K562 (cell line): Measurements from ENCODE around the gene CDR2L. TPM values are rescaled to one million over a fixed set of nuclear protein-coding genes. Genes with fewer than 3 reads are reported as not detected.
A peak's percentile ranks its signal among the peaks of the same experiment; 100 is the strongest.

ENCODE experiments used
- ETS1 ChIP-seq: conservative IDR thresholded peaks from 2 replicates; pipeline ENCODE4 v1.6.1; 2011; ENCODE audit warnings: low read depth, mild to moderate bottlenecking, low read length; ENCODE audit not compliant: control insufficient read depth
- HMG20B ChIP-seq: fragments of 250-450 bp; sonication (Bioruptor Pico); IDR thresholded peaks from 2 replicates; pipeline ENCODE4 v1.5.0; 2021; ENCODE audit warnings: mild to moderate bottlenecking
- POLR2H ChIP-seq: IDR thresholded peaks from 2 replicates; pipeline ENCODE4 v1.6.1; 2016; ENCODE audit warnings: missing genetic modification characterization, low read depth, mild to moderate bottlenecking, control low read depth, missing compliant biosample characterization, moderate library complexity
- RBBP5 ChIP-seq: fragments of 200-600 bp; sonication (generic); IDR thresholded peaks from 2 replicates; pipeline ENCODE4 v1.6.1; 2012; ENCODE audit warnings: borderline replicate concordance, mild to moderate bottlenecking, low read length, control low read depth, inconsistent platforms; ENCODE audit not compliant: insufficient read depth, poor library complexity, severe bottlenecking
- SRF ChIP-seq, 2 experiments: fragments of 250-450, 450-650 bp in 1 of 2; sonication (Bioruptor Pico) in 1 of 2; sonication (generic) in 1 of 2; formaldehyde crosslinking; IDR thresholded peaks; 2 replicates each; pipeline versions ENCODE4 v1.5.0 to v1.5.1; 2020 to 2022; ENCODE audit warnings: mild to moderate bottlenecking in 1 of 2, missing genetic modification reagents in 1 of 2
- TRIM25 ChIP-seq: fragments of 450-650 bp; IDR thresholded peaks from 2 replicates; pipeline ENCODE4 v1.7.0; 2016; ENCODE audit warnings: borderline replicate concordance
- TSHZ1 ChIP-seq: fragments of 250-450 bp; sonication (Bioruptor Pico); IDR thresholded peaks from 2 replicates; pipeline ENCODE4 v1.4.0; 2020; ENCODE audit warnings: mild to moderate bottlenecking, moderate library complexity
- ZNF175 ChIP-seq: fragments of 200-800 bp; sonication (Bioruptor generic); IDR thresholded peaks from 2 replicates; pipeline ENCODE4 v1.6.1; 2016; ENCODE audit warnings: low read depth, mild to moderate bottlenecking, missing genetic modification characterization, missing compliant biosample characterization
- polyA plus RNA-seq, 8 experiments: library from polyadenylated mRNA; depleted of rRNA in 4 of 8; stranded (reverse) in 5 of 8; unstranded in 3 of 8; fragments of >200 nt; fragmentation: Nextera tagmentation in 2 of 8; fragmentation: Illumina TruSeq in 1 of 8; extraction: Ambion mirVana in 2 of 8; extraction: Trizol in 1 of 8; gene quantifications; 2 replicates each; pipeline versions ENCODE4 v1.2.1 to v1.2.3, GENCODE V29; 2011 to 2014; ENCODE audit warnings: inconsistent platforms in 1 of 8, missing spikeins in 1 of 8
- total RNA-seq, 7 experiments: library from RNA; depleted of rRNA in 6 of 7; stranded (reverse); fragments of >200 nt in 6 of 7; fragmentation: Illumina TruSeq in 2 of 7; extraction: Trizol in 2 of 7; gene quantifications; 2 replicates each; pipeline versions ENCODE4 v1.2.1 to v1.2.3, GENCODE V29; 2011 to 2021; ENCODE audit warnings: low replicate concordance in 1 of 7

CDR2L gene
- total and polyA plus RNA-seq, 9 of the 15 experiments (the other 6 are each of a cell fraction or from before 2014, with no cell fraction given), result 2.7 to 16.0 (median 7.3) TPM

GRCh38 chr17:75012346-75013091 is 25.1 kb downstream of the CDR2L start, which contains the start of gene MRPL58 (continued):
- TF ChIP-seq HMG20B (CRISPR knock-in tag) (no peak), ETS1 (peak; percentile 90), TSHZ1 (CRISPR knock-in tag) (no peak), ZNF175 (no peak), TRIM25 (no peak), RBBP5 (peak; percentile 93), SRF (CRISPR knock-in tag; IDR thresholded peaks at IDR 0.05) (peak in 1 of 2 experiments; percentile 88; a peak in 2 of 4 replicates), POLR2H (tag) (no peak; the same call in 1 of the 2 replicates)
